Esophagus muscularis mucosa (tissue), 4 donors: ENCODE results near the gene SKI. TPM values are rescaled to one million over a fixed set of nuclear protein-coding genes. Genes with fewer than 3 reads are reported as not detected.

Experiments
- DNase-seq: peaks from one replicate; pipeline ENCODE4 v3.0.0-alpha.2; 2017; ENCODE audit errors: extremely low spot score
- H3K27ac ChIP-seq, 4 donors: fragments of 200-600 bp; sonication (generic); replicated peaks in 1 of 4; 1 replicate in 3 of 4; 2 replicates in 1 of 4; pipeline ENCODE4 v1.5.1; 2016 to 2019; ENCODE audit warnings: mild to moderate bottlenecking in 1 of 4
- H3K27me3 ChIP-seq, 4 donors: fragments of 200-600 bp; sonication (generic); one replicate each; pipeline versions ENCODE4 v1.5.1 to v1.6.0; 2016 to 2019
- H3K36me3 ChIP-seq, 4 donors: fragments of 200-600 bp; sonication (generic); one replicate each; pipeline ENCODE4 v1.5.1; 2016 to 2019
- H3K4me1 ChIP-seq, 4 donors: fragments of 200-600 bp; sonication (generic); one replicate each; pipeline ENCODE4 v1.5.1; 2016 to 2019
- H3K4me3 ChIP-seq, 4 donors: fragments of 200-600 bp; sonication (generic); 1 replicate in 2 of 4; 2 replicates in 2 of 4; pipeline ENCODE4 v1.5.1; 2016 to 2019; ENCODE audit warnings: mild to moderate bottlenecking in 4 of 4, moderate library complexity in 1 of 4
- H3K9me3 ChIP-seq, 4 donors: fragments of 200-600 bp; sonication (generic); 1 replicate in 3 of 4; 2 replicates in 1 of 4; pipeline ENCODE4 v1.5.1; 2016 to 2019
- CTCF ChIP-seq, 3 experiments: fragments of 200-600 bp in 2 of 3; fragments of 450-650 bp in 1 of 3; sonication (generic) in 2 of 3; IDR thresholded peaks; one replicate each; pipeline ENCODE4 v1.5.1; 2017 to 2019; ENCODE audit warnings: antibody characterized with exemption in 3 of 3, mild to moderate bottlenecking in 2 of 3, moderate library complexity in 1 of 3
- EP300 ChIP-seq: sonication (generic); formaldehyde crosslinking; IDR thresholded peaks from one replicate; pipeline ENCODE4 v1.6.1; 2017; ENCODE audit warnings: antibody characterized with exemption
- POLR2A ChIP-seq: fragments of 450-650 bp; IDR thresholded peaks from one replicate; pipeline ENCODE4 v1.6.1; 2017; ENCODE audit warnings: antibody characterized with exemption, moderate library complexity, mild to moderate bottlenecking, low read depth
- POLR2AphosphoS5 ChIP-seq, 2 donors: sonication (generic); formaldehyde crosslinking; IDR thresholded peaks; one replicate each; pipeline ENCODE4 v1.6.1; 2017; ENCODE audit warnings: antibody characterized with exemption in 2 of 2
- WGBS: methylation state at CpG from one replicate; pipeline ENCODE4 v1.1.5; 2018; 5-methylcytosine and 5-hydroxymethylcytosine counted together
- intact Hi-C: fragments of 100-400 bp; cut with DNase I; formaldehyde crosslinking; loops from one replicate; pipeline ENCODE4 v1.15.1; 2023
- total RNA-seq, 4 donors: library from RNA; depleted of rRNA; stranded (reverse); fragments of >200 nt; gene quantifications; one replicate each; pipeline versions ENCODE4 v1.1.0 to v1.2.1, GENCODE V29; 2016

Gene SKI
- total RNA-seq, 4 donors from 2014 or later = 70.1 to 190 (median 124) TPM

- Histone ChIP-seq H3K27me3 (no peaks in the 10 kb centered on the region), H3K4me1 (peaks cover 3 to 29% (median 28%) of the 10 kb centered on the region in 4 donors), H3K9me3 (no peaks in the 10 kb centered on the region), H3K36me3 (no peaks in the 10 kb centered on the region), H3K27ac (no peak overlapping the region), H3K4me3 (no peak overlapping the region)
- TF ChIP-seq EP300 (no peak), POLR2AphosphoS5 (IDR thresholded peaks at IDR 0.05) (no peak), CTCF (IDR thresholded peaks at IDR 0.05) (no peak), POLR2A (no peak)
- intact Hi-C loops = no loop called here
- DNase-seq = no peak
- 86% methylated on average over 12 of the region's 31 CpGs for WGBS
These were observed 123.0 kb downstream of the SKI start for GRCh38 chr1:2350911-2351655.

GRCh38 chr1:2351723-2352122 lies 123.6 kb downstream of the SKI start:
- Histone ChIP-seq H3K27ac (no peak overlapping the region), H3K27me3 (no peaks in the 10 kb centered on the region)

GRCh38 chr1:2352341-2352896 lies 124.3 kb downstream of the SKI start:
- Histone ChIP-seq H3K36me3 (no peaks in the 10 kb centered on the region), H3K4me1 (peaks cover 3 to 33% (median 28%) of the 10 kb centered on the region in 4 donors), H3K27ac (no peak overlapping the region), H3K4me3 (no peak overlapping the region), H3K9me3 (no peaks in the 10 kb centered on the region), H3K27me3 (no peaks in the 10 kb centered on the region)
- no peak for DNase-seq
- WGBS = 50% methylated on average over 2 of the region's 11 CpGs
- intact Hi-C loops = no loop called here
- TF ChIP-seq EP300 = no peak
- TF ChIP-seq CTCF (IDR thresholded peaks at IDR 0.05) = no peak
- TF ChIP-seq POLR2A = no peak
- no peak for TF ChIP-seq POLR2AphosphoS5 (IDR thresholded peaks at IDR 0.05)

More at GRCh38 chr1:2351723-2352122, 123.6 kb downstream of the SKI start:
- H3K4me1 ChIP-seq = peaks cover 3 to 33% (median 28%) of the 10 kb centered on the region in 4 donors
- H3K4me3 ChIP-seq = no peak overlapping the region
- DNase-seq = no peak
- no peaks in the 10 kb centered on the region for H3K9me3 ChIP-seq
- 91% methylated on average over 8 of the region's 8 CpGs for WGBS
- TF ChIP-seq POLR2AphosphoS5 (IDR thresholded peaks at IDR 0.05) (no peak), EP300 (no peak)
- no peaks in the 10 kb centered on the region for H3K36me3 ChIP-seq
- intact Hi-C loops = no loop called here

- peaks cover 3 to 37% (median 28%) of the 10 kb centered on the region in 4 donors for H3K4me1 ChIP-seq
- TF ChIP-seq POLR2A = no peak
- TF ChIP-seq EP300 = no peak
- TF ChIP-seq CTCF (IDR thresholded peaks at IDR 0.05) = no peak
- TF ChIP-seq POLR2AphosphoS5 (IDR thresholded peaks at IDR 0.05) = no peak
- H3K27me3 ChIP-seq = no peaks in the 10 kb centered on the region
- H3K27ac ChIP-seq = peak overlapping the region; percentile 42 to 57 (median 43)
- no peak for DNase-seq
- 71% methylated on average over 8 of the region's 21 CpGs for WGBS
- H3K36me3 ChIP-seq = peaks cover 0 to 5% (median 0%) of the 10 kb centered on the region in 4 donors
- H3K4me3 ChIP-seq = no peak overlapping the region
- no peaks in the 10 kb centered on the region for H3K9me3 ChIP-seq
- intact Hi-C loops = no loop called here
These were observed 124.9 kb downstream of the SKI start for GRCh38 chr1:2352897-2353550.
